SK-N-MC (cell line): ENCODE data around the gene BCAR3.

Source experiments
- EZH2 ChIP-seq: fragments of 200-600 bp; sonication (generic); IDR thresholded peaks from one replicate; pipeline ENCODE4 v1.6.1; 2017; ENCODE audit warnings: antibody characterized with exemption
- POLR2AphosphoS5 ChIP-seq: IDR thresholded peaks from 2 replicates; pipeline ENCODE4 v1.6.1; 2012; ENCODE audit warnings: mild to moderate bottlenecking, low read depth, low read length, borderline replicate concordance

DNA sequence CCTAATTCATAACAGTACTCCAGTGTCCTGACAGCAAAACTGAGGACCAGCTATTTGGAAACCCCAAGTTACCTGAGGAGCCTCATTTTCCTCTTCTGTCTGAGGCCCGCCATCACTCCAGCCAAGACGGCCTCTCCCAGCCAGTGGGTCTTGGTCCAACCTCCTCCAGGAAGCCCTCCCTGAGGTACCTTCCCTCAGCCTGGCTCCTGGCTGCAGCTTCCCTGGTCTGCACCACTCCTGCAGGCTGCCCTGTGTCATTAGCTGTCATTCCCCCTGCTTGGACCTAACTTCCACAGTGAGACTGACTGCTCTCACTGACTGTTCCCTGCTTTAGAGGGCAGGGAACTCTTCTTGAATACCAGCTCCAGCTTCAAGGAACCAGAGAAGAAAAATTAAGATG lies 33.0 kb downstream of the BCAR3 start:
- TF ChIP-seq EZH2 (no peak), POLR2AphosphoS5 (no peak)
